NCI-H2196 treated with DMSO at 0.1 percent for 48 hours (cell line): ENCODE data around the gene CAPG.
"Not testable (repeated sequence)": the region's sequence is repeated elsewhere in the genome, so short reads cannot be mapped to it uniquely, and the experiment has no call there.

Experiments
- DNase-seq: peaks from one replicate; lab custom pipeline; 2025; ENCODE audit not compliant: unreplicated experiment; lab: John Stamatoyannopoulos, UW

Gene CAPG

DNA sequence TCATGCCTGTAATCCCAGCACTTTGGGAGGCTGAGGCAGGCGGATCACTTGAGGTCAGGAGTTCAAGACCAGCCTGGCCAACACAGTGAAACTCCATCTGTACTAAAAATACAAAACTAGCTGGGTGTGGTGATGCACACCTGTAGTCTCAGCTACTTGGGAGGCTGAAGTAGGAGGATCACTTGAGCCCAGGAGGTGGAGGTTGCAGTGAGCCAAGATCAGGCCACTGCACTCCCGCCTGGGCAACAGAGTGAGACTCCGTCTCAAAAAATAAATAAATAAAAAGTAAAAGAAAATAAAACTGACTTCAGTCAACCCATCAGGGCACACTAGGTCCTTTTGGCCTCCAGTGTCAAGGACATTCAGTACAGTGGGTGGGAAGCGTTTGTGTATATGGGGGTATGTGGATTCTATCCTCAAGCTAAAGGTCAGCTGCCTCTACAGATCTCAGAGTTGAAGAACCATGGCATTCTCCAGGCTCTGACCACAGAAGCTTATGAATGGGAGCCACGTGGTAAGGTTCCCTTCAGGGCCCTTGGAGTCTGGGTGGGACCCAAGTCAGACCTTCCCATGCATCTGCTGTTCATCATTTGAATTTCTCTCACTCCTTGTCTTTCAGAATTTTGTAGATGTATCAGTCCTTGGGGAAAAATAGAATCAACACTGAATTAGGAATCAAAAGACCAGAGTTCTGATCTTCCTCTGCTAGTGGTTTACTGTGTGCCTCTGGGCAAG, 47.3 kb downstream of the CAPG start:
- DNase-seq, result not testable (repeated sequence)

DNA sequence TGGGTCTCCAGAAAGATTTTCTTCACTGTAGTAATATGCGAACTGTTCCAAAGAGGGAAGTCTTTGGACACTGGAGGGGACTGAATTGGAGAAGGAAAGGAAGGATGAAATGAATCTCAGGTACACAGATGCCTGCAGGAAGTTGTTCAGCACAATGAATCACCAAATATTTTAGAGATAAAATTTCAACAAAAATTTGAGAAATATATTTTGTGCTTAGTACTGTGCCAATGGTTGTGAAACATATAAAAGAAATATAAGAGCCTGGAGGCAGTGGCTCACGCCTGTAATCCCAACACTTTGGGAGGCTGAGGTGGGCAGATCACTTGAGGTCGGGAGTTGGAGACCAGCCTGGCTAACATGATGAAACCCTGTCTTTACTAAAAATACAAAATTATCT, 52.4 kb downstream of the CAPG start:
- DNase-seq, result no peak

DNA sequence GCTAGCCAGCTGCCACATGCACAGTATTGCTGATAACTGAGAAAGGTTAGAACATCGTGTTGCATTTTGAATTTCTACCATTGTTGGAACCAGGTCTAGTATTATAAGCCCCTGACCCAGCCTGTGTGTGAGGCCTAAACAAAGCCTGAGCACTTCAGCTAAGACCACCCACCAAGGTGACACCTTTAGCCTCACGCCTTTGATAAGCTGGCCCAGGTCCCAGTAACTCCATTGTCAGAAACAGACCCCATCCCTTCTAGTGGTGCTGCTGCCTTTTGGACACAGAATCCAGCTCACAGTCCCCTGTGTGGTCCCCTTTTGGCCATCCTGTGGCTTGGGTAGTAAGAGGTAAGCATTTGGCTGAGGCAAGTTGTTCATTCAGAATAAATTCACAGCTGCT, 54.0 kb downstream of the CAPG start:
- DNase-seq, result no peak

DNA sequence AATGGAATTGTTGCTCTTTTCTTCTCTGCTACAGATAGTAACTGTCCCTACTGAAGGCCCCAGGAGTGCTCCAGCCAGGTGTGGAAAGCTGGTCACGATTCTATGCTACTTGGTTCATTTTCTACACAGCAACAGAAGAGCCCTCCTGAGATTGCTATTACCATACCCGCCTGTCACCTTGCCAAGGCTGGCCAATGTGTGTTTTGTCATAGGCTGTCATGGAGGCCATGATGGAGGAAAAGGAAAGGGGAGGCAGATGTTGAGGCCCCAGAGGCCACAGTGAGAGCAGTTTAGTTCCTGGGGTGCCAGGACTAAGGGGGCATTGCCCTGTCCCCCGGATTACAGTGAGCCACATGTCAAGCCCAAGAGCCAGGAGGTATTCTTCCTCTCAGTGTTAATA, 54.6 kb downstream of the CAPG start:
- DNase-seq, result no peak

DNA sequence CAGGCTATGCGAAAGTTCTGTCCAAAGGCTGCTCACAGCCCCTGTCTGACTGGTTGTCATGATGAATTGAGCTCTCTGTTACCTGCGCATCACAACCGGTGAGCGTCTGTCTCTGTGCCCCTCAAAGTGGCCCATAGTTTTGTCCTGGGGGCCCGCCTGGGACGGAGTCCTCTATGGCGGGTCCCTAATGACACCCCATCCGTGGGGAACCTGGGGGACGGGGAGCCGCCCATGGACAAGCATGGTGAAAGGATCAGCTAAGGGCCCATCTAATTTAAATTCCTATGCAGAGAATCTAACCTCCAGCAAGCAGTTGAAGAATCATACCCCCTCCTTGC, 55.1 kb downstream of the CAPG start:
- DNase-seq, result no peak

DNA sequence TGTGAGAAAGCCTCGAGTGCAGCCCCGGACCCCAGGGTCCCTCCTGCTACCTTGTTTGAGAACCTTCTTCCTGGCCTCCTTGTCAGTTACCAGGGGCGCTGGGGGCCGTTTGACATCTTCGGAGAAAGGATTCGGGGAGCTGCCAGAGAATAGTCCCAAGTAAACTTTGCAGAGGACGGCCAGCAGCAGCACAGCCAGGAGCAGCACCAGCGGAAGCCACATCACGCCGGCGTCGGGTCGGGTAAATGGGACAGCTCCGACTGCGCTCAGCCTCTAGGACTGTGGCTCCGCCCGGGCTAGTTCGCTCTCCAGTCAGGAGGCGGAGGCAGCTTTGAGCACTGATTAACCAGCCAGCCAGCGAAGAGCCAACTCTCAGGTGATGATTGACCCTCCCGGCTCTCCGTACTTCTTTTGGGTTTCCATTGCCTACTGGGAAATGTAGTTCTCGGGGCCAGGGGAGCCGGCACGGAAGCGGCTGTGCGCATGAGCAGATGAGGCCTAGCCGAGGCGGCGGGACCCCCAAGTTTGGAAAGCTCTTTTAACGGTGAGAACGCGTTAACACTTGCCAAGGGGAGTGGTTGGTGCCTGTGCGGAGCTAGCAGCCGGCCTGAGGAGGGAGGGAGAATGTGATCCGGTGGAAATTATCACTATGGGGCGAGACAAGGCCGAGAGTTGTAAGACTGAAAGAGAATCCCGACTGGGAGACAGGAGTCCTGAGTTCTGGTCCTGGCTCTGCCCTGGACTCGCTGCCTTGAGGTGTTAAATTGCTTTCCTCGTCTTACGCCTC, 55.7 kb downstream of the CAPG start, which contains the start of the genes ELMOD3 and RETSAT:
TSS of gene ELMOD3 (plus strand) at position 484 of the 787 bp plus-strand sequence. CDS start 2,430 bp downstream, outside the sequence.
TSS of gene RETSAT (minus strand) at position 243 of the 787 bp plus-strand sequence. CDS start at position 222, 21 bp downstream.
- peak; percentile 86 for DNase-seq

- DNase-seq, result no peak
Observed at GRCh38 chr2:85353876-85354285, 56.3 kb downstream of the CAPG start.

- DNase-seq, result no peak
Observed at GRCh38 chr2:85347599-85347998, 62.6 kb downstream of the CAPG start.
